Measurements from ENCODE around the gene STRN3. TPM values are rescaled to one million over a fixed set of nuclear protein-coding genes. Genes with fewer than 3 reads are reported as not detected.

The STRN3 gene
- total and polyA plus RNA-seq, 2 of the 8 experiments (the other 6 are each of a cell fraction or from before 2014, with no cell fraction given) = 8.7 to 38.1 TPM

DNA sequence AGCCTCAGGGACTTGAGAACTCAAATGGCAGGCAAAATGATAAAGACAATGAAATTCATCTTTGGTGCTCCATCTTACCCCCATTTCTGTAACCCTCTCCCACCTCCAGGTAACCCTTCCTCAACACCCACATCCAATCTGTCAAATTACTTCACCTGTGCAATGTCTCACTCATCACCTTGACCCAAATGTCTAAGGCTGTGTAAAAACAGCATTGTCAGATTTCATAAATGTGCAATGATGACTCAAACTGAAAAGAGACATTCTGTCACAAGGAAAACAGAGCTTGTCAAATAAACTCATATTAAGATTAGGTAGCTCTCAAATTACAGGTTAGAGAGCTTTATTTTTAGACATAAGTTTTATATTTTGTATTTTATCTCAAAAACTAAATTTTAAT lies 171.7 kb downstream of the STRN3 start:
- Histone ChIP-seq H3K23ac (ENCODE audit: insufficient read length) (no peak overlapping the region), H3K4me1 (replicated peaks in 1 of 4; ENCODE audit: control insufficient read depth in 3 of 4, insufficient read depth in 4 of 4, low read length in 3 of 4) (no peaks in the 10 kb centered on the region), H3K79me2 (ENCODE audit: control insufficient read depth in 1 of 2, insufficient read depth in 2 of 2, low read length in 2 of 2) (no peaks in the 10 kb centered on the region), H3K4ac (replicated peaks; ENCODE audit: insufficient read length, low read depth, low read length) (no peak overlapping the region), H2BK20ac (ENCODE audit: low read length) (no peak overlapping the region), H3K4me2 (ENCODE audit: insufficient read depth in 1 of 2, low read depth in 2 of 2, low read length in 2 of 2) (no peak overlapping the region), H2BK12ac (ENCODE audit: low read depth, low read length) (no peak overlapping the region), H2BK5ac (ENCODE audit: low read depth, low read length) (no peak overlapping the region), H3K9me3 (ENCODE audit: insufficient read depth in 2 of 2, low read depth in 1 of 2, low read length in 1 of 2) (no peaks in the 10 kb centered on the region), H2BK15ac (ENCODE audit: low read length) (no peak overlapping the region), H2BK120ac (replicated peaks; ENCODE audit: low read depth, low read length) (no peak overlapping the region), H3K36me3 (ENCODE audit: control insufficient read depth in 2 of 4, insufficient read depth in 4 of 4, low read length in 3 of 4) (no peaks in the 10 kb centered on the region), H3K79me1 (ENCODE audit: low read depth, low read length) (no peaks in the 10 kb centered on the region), H4K20me1 (replicated peaks in 1 of 2; ENCODE audit: control insufficient read depth in 1 of 2, insufficient read depth in 2 of 2, low read length in 2 of 2) (no peaks in the 10 kb centered on the region), H2AK5ac (ENCODE audit: low read depth, low read length) (no peak overlapping the region), H3K27ac (ENCODE audit: low read depth, low read length) (no peak overlapping the region), H3K14ac (ENCODE audit: insufficient read length) (no peak overlapping the region), H4K5ac (ENCODE audit: insufficient read length, low read depth, low read length) (no peak overlapping the region), H4K8ac (ENCODE audit: extremely low read depth, insufficient read depth, low read length) (no peak overlapping the region), H3K18ac (ENCODE audit: extremely low read depth, low read length) (no peak overlapping the region), H3K4me3 (ENCODE audit: extremely low read depth in 1 of 4, insufficient read depth in 2 of 4, low read depth in 3 of 4, low read length in 4 of 4) (no peak overlapping the region), H3K23me2 (ENCODE audit: low read depth, low read length) (no peaks in the 10 kb centered on the region), H3K56ac (replicated peaks; ENCODE audit: insufficient read length, low read depth, low read length) (no peak overlapping the region), H3K27me3 (replicated peaks in 1 of 4; ENCODE audit: control insufficient read depth in 3 of 4, extremely low read depth in 1 of 4, insufficient read depth in 3 of 4, low read length in 3 of 4) (no peaks in the 10 kb centered on the region), H3K9ac (replicated peaks in 1 of 4; ENCODE audit: extremely low read depth in 1 of 4, low read depth in 3 of 4, low read length in 3 of 4) (no peak overlapping the region), H4K91ac (replicated peaks; ENCODE audit: insufficient read length, low read length) (no peak overlapping the region), H2AFZ (ENCODE audit: low read length) (no peak overlapping the region)
- DNase-seq (ENCODE audit: low read depth in 1 of 2, low spot score in 2 of 2) (no peak), FAIRE-seq (no peak)
- CTCF ChIA-PET (ENCODE audit: partially characterized antibody) = interaction anchor here (1.0 kb wide), 1 partner anchor 111 kb away, joined by 3 read pairs; no protein-coding TSS in a partner anchor
- POLR2A ChIA-PET (ENCODE audit: partially characterized antibody) = interaction anchor here (1.3 kb wide), 1 partner anchor 14 kb away, joined by 3 read pairs; no protein-coding TSS in a partner anchor
- no peak for TF ChIP-seq CBX5 (IDR thresholded peaks at IDR 0.05; ENCODE audit: low read depth, low read length)
- no peak for TF ChIP-seq MAFK (IDR thresholded peaks at IDR 0.05; ENCODE audit: low read depth, low read length)
- TF ChIP-seq, protein P1, sequence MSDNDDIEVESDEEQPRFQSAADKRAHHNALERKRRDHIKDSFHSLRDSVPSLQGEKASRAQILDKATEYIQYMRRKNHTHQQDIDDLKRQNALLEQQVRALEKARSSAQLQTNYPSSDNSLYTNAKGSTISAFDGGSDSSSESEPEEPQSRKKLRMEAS (IDR thresholded peaks at IDR 0.05) = no peak
- no peak for TF ChIP-seq CREB1 (IDR thresholded peaks at IDR 0.05)
- no peak for TF ChIP-seq JUN (IDR thresholded peaks at IDR 0.05; ENCODE audit: low read depth, low read length)

All from H1 (cell line).